OCI-LY3 (cell line): ENCODE data around the gene TAS1R2.

Source experiments
- CTCF ChIP-seq: fragments of 200-600, 300-600 bp; sonication (generic); IDR thresholded peaks from 2 replicates; pipeline ENCODE4 v1.5.1; 2014; ENCODE audit warnings: antibody characterized with exemption, low read length, low read depth
- EZH2phosphoT487 ChIP-seq: fragments of 200-600 bp; shearing (Covaris generic); IDR thresholded peaks from 2 replicates; pipeline ENCODE4 v1.6.1; 2018; ENCODE audit warnings: antibody characterized with exemption, mixed run types, low read depth

GRCh38 chr1:18805150-18805879, 54.1 kb downstream of the TAS1R2 start:
- TF ChIP-seq CTCF (no peak), EZH2phosphoT487 (no peak)
